Astrocyte of the spinal cord (primary cell): ENCODE data around the gene SSR3.
A peak's percentile ranks its signal among the peaks of the same experiment; 100 is the strongest.

Experiments
- DNase-seq: peaks from one replicate; pipeline ENCODE4 v3.0.0; 2011; ENCODE audit warnings: low read depth, low spot score
- H3K4me3 ChIP-seq: 2 replicates; pipeline ENCODE4 v1.5.1; 2011; ENCODE audit warnings: low read depth, mild to moderate bottlenecking, low read length, moderate library complexity
- in situ Hi-C: cut with HindIII; loops from 2 replicates; pipeline ENCODE4 v1.10.0; 2017; ENCODE audit warnings: low sequenced_read_pairs
- TF ChIP-seq, protein P1 (sequence below): IDR thresholded peaks from 2 replicates; pipeline ENCODE4 v1.5.1; 2012; ENCODE audit warnings: low read depth, mild to moderate bottlenecking, low read length, inconsistent platforms

The SSR3 gene

DNA sequence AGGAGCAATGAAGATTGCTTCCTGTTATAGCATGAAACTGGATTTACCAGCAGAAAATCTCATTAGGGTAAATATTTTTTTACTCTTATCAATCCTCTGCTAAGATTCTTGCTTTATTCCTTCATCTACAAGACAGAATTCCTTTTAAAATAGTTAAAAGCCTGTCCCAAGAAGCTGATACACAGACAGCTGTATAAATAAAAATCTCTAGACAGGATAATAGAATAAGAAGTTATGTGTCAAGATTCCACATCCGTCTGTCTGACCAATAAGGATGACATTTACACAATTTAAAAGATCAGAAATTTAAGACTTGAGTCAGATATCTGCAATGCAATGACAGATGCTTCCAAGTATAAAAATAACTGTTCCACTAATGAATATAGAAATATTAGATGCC lies 57.6 kb downstream of the SSR3 start:
- in situ Hi-C loops, result no loop called here
- H3K4me3 ChIP-seq, result no peak overlapping the region
- TF ChIP-seq, protein P1, sequence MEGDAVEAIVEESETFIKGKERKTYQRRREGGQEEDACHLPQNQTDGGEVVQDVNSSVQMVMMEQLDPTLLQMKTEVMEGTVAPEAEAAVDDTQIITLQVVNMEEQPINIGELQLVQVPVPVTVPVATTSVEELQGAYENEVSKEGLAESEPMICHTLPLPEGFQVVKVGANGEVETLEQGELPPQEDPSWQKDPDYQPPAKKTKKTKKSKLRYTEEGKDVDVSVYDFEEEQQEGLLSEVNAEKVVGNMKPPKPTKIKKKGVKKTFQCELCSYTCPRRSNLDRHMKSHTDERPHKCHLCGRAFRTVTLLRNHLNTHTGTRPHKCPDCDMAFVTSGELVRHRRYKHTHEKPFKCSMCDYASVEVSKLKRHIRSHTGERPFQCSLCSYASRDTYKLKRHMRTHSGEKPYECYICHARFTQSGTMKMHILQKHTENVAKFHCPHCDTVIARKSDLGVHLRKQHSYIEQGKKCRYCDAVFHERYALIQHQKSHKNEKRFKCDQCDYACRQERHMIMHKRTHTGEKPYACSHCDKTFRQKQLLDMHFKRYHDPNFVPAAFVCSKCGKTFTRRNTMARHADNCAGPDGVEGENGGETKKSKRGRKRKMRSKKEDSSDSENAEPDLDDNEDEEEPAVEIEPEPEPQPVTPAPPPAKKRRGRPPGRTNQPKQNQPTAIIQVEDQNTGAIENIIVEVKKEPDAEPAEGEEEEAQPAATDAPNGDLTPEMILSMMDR, result no peak
- peak; percentile 44 for DNase-seq

DNA sequence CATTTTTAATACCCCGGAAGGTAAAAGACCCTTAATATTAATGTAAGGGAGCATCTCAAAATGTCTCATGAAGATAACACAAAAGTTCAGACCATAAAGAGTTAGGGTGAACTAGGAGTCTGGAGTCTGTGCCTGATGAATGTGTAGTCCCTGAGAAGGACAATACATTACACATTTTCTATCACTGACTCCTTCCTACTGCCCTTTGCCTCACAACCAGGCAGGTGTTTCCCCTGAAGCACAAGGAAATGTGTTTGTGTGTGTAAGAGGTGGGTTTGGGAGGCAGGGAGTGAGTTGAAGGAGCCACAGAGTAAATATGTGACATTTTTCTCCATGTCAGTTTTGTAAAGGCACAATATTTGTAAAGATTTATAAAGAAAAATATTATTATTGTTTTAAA lies 59.1 kb downstream of the SSR3 start:
- no peak overlapping the region for H3K4me3 ChIP-seq
- no peak for DNase-seq
- TF ChIP-seq, protein P1, result no peak
- in situ Hi-C loops, result no loop called here

DNA sequence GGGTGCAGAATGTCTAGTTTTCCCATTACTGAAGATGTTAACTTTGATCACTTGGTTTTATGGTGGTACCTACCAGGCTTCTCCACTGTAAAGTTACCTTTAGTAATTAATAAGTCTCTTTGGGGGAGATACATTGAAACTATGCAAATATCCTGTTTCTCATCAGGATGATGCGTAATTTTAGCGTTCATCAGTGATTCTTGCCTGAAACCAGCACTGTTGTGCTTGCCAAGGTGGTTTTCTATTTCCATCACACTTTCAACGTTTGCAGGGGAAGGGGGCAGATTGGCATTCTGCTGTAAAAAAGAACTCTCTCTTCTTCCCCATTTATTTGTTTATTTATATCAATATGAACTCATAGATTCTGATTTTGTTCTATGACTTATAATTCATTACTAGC lies 61.0 kb downstream of the SSR3 start:
- in situ Hi-C loops, result no loop called here
- TF ChIP-seq, protein P1, result no peak
- H3K4me3 ChIP-seq, result no peak overlapping the region
- DNase-seq, result no peak

DNA sequence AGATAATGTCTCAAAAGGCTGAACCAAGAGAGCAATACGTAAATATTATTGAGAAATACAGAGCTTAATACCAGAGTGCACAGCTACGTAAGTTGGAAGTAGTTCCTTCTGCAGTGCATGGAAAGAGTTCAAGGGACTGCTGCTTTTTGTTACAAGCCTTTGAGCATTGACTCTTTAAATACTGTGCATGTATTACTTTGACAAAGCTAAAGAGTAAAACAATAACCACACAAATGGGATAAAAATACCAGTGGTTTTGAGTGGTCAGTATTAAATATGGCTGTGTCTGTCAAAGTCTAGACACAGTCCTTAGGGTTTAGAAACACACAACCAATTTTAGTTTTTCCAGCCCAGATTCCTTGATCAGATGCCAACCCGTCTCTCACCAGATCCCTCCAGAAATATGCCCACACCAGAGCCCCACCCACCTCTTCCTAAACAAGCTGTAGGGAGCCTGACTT lies 62.1 kb downstream of the SSR3 start:
- in situ Hi-C loops, result no loop called here
- peak; percentile 62 for DNase-seq
- no peak overlapping the region for H3K4me3 ChIP-seq
- TF ChIP-seq, protein P1, result no peak

DNA sequence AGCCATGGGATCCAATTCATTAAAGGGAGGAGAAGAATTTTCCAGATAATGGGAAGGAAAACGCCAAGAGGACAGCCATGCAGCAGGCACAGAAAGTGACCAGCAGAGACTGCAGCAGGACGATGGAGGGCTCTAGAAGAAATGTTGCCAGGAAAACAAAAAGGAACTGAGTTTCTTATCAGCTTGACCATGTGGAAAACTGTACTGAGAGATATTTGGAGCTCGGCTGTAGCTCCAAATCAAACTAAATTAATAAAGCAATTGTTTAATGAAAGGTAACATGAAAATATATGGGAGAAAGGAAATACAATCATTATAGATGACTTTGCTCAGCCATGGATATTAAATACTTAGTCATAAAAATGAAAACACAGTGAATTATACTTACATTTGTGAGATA lies 63.7 kb downstream of the SSR3 start:
- in situ Hi-C loops, result no loop called here
- TF ChIP-seq, protein P1, result no peak
- no peak for DNase-seq

More for the DNA sequence above, 63.7 kb downstream of the SSR3 start:
- H3K4me3 ChIP-seq, result no peak overlapping the region
